CD4-positive, alpha-beta T cell (primary cell): ENCODE results near the gene SHC4. TPM values are rescaled to one million over a fixed set of nuclear protein-coding genes. Genes with fewer than 3 reads are reported as not detected.

Source experiments
- ATAC-seq: fragments of 200-7000 bp; cut with Tn5 transposase; one replicate; pipeline ENCODE4 v1.10.0; 2022; ENCODE audit warnings: mild to moderate bottlenecking; ENCODE audit not compliant: poor library complexity
- CTCF ChIA-PET: fragments of 350-600 bp; sonication (Branson Sonifier 250); formaldehyde crosslinking; loops from one replicate; lab custom pipeline; 2021; ENCODE audit warnings: antibody characterized with exemption, inconsistent platforms; lab: Charles Lee
- POLR2A ChIA-PET: fragments of 350-600 bp; sonication (Branson Sonifier 250); formaldehyde crosslinking; loops from one replicate; lab custom pipeline; 2021; ENCODE audit warnings: antibody characterized with exemption, inconsistent platforms; lab: Charles Lee
- DNase-seq, 14 experiments: peaks; one replicate each; pipeline ENCODE4 v3.0.0-alpha.2; 2013 to 2020; ENCODE audit warnings: mixed read lengths in 2 of 14
- H3K27ac ChIP-seq, 2 donors: one replicate each; pipeline versions ENCODE4 v1.5.1 to v1.7.0; 2013; ENCODE audit warnings: low read length in 2 of 2, low read depth in 1 of 2, mild to moderate bottlenecking in 1 of 2
- H3K27me3 ChIP-seq, 2 experiments: 1 replicate in 1 of 2; 2 replicates in 1 of 2; pipeline versions ENCODE4 v1.6.1 to v1.7.0; 2013; ENCODE audit warnings: low read length in 2 of 2, control low read depth in 1 of 2, mild to moderate bottlenecking in 1 of 2, moderate library complexity in 1 of 2; ENCODE audit not compliant: insufficient read depth in 2 of 2, control insufficient read depth in 1 of 2
- H3K36me3 ChIP-seq: one replicate; pipeline ENCODE4 v1.6.1; 2013; ENCODE audit warnings: low read length, control low read depth; ENCODE audit not compliant: insufficient read depth
- H3K4me1 ChIP-seq: one replicate; pipeline ENCODE4 v1.6.1; 2013; ENCODE audit warnings: low read length, control low read depth; ENCODE audit not compliant: insufficient read depth
- H3K4me3 ChIP-seq: one replicate; pipeline ENCODE4 v1.5.1; 2013; ENCODE audit warnings: mild to moderate bottlenecking, low read length, moderate library complexity
- H3K9me3 ChIP-seq, 2 experiments: 1 replicate in 1 of 2; 2 replicates in 1 of 2; pipeline versions ENCODE4 v1.6.1 to v1.7.0; 2013; ENCODE audit warnings: low read length in 2 of 2, mild to moderate bottlenecking in 2 of 2, control low read depth in 1 of 2, moderate library complexity in 1 of 2; ENCODE audit not compliant: control insufficient read depth in 1 of 2, insufficient read depth in 1 of 2
- H3K27ac Mint-ChIP-seq: one replicate; pipeline ENCODE4 v1.8.0; 2020; ENCODE audit warnings: mixed read lengths
- H3K27me3 Mint-ChIP-seq: one replicate; pipeline ENCODE4 v1.8.0; 2021; ENCODE audit warnings: mixed read lengths
- H3K36me3 Mint-ChIP-seq: one replicate; pipeline ENCODE4 v1.8.0; 2021; ENCODE audit warnings: low read depth, mixed read lengths
- H3K4me1 Mint-ChIP-seq: one replicate; pipeline ENCODE4 v1.8.0; 2021; ENCODE audit warnings: low read depth, mixed read lengths
- H3K4me3 Mint-ChIP-seq: one replicate; pipeline ENCODE4 v1.8.0; 2020; ENCODE audit warnings: mild to moderate bottlenecking, mixed read lengths
- H3K9me3 Mint-ChIP-seq: one replicate; pipeline ENCODE4 v1.8.0; 2020; ENCODE audit warnings: mixed read lengths
- CTCF ChIP-seq: fragments of 200-600 bp; IDR thresholded peaks from one replicate; pipeline ENCODE4 v1.8.0; 2022; ENCODE audit warnings: antibody characterized with exemption, mild to moderate bottlenecking
- intact Hi-C, 2 experiments: fragments of 100-400 bp; cut with DNase I in 1 of 2; cut with micrococcal nuclease in 1 of 2; formaldehyde crosslinking; loops; one replicate each; pipeline versions ENCODE4 v1.15.1 to v1.9.0; 2023 to 2025; cut with DNase I, micrococcal nuclease
- total RNA-seq, 174 experiments: library from RNA in 2 of 174; stranded (reverse) in 2 of 174; gene quantifications; one replicate each; pipeline ENCODE4 v1.2.3 and lab custom pipeline; 2021 to 2026

SHC4 gene
- total RNA-seq, 2 experiments from 2014 or later = not detected

GRCh38 chr15:48861813-48862431 lies 101.8 kb downstream of the SHC4 start:
- ChIA-PET POLR2A (interaction anchor here (1.0 to 1.4 kb wide), 4 partner anchors 16 to 1141 kb away, joined by 3 to 11 read pairs (median 3); partner anchors contain the start of genes CEP152, COPS2 and EID1), CTCF (interaction anchor here (0.6 to 1.8 kb wide), 20 partner anchors 9 to 1454 kb away, joined by 3 to 15 read pairs (median 4); partner anchors contain the start of genes CEP152, EID1, FGF7 and SHC4)
- H3K27me3 Mint-ChIP-seq = peaks cover 4% of the 10 kb centered on the region
- no peaks in the 10 kb centered on the region for H3K36me3 ChIP-seq
- H3K27ac Mint-ChIP-seq = no peak overlapping the region
- H3K27ac ChIP-seq = no peak overlapping the region
- peak; percentile 87 for TF ChIP-seq CTCF
- H3K9me3 Mint-ChIP-seq = no peaks in the 10 kb centered on the region
- no peaks in the 10 kb centered on the region for H3K4me1 ChIP-seq
- H3K27me3 ChIP-seq = no peaks in the 10 kb centered on the region
- H3K4me3 Mint-ChIP-seq = no peak overlapping the region
- H3K4me3 ChIP-seq = no peak overlapping the region
- H3K9me3 ChIP-seq = no peaks in the 10 kb centered on the region
- H3K4me1 Mint-ChIP-seq = no peaks in the 10 kb centered on the region
- intact Hi-C loops = loop anchor here (1.0 to 5.0 kb wide), 7 partner anchors 113 to 1455 kb away; partner anchors contain the start of gene FGF7 (in 1 of the 2)
- no peaks in the 10 kb centered on the region for H3K36me3 Mint-ChIP-seq
- ATAC-seq (peak; percentile 74), DNase-seq (peak in 10 of 14 experiments; percentile 7 to 82 (median 34))

- Mint-ChIP-seq H3K27ac (no peak overlapping the region), H3K9me3 (no peaks in the 10 kb centered on the region), H3K27me3 (no peaks in the 10 kb centered on the region), H3K4me1 (no peaks in the 10 kb centered on the region), H3K36me3 (no peaks in the 10 kb centered on the region), H3K4me3 (no peak overlapping the region)
- intact Hi-C loops = no loop called here
- H3K27me3 ChIP-seq = no peaks in the 10 kb centered on the region
- H3K27ac ChIP-seq = no peak overlapping the region
- no peaks in the 10 kb centered on the region for H3K4me1 ChIP-seq
- DNase-seq (no peak), ATAC-seq (no peak)
- no peak for TF ChIP-seq CTCF
- ChIA-PET CTCF (interaction anchor here (0.9 to 1.2 kb wide), 2 partner anchors 116 to 287 kb away, joined by 3 to 7 read pairs; no protein-coding TSS in a partner anchor), POLR2A (no interaction called here)
- no peaks in the 10 kb centered on the region for H3K9me3 ChIP-seq
- no peaks in the 10 kb centered on the region for H3K36me3 ChIP-seq
- no peak overlapping the region for H3K4me3 ChIP-seq
Observed at GRCh38 chr15:48859426-48859825, 104.3 kb downstream of the SHC4 start.

- CTCF ChIA-PET = interaction anchor here (0.5 to 1.4 kb wide), 3 partner anchors 12 to 287 kb away, joined by 3 to 5 read pairs (median 3); no protein-coding TSS in a partner anchor
- POLR2A ChIA-PET = no interaction called here
- H3K4me3 Mint-ChIP-seq = no peak overlapping the region
- no peaks in the 10 kb centered on the region for H3K4me1 Mint-ChIP-seq
- DNase-seq (no peak), ATAC-seq (no peak)
- H3K27ac ChIP-seq = no peak overlapping the region
- H3K9me3 Mint-ChIP-seq = no peaks in the 10 kb centered on the region
- no peaks in the 10 kb centered on the region for H3K27me3 Mint-ChIP-seq
- H3K4me3 ChIP-seq = no peak overlapping the region
- no peak overlapping the region for H3K27ac Mint-ChIP-seq
- no peaks in the 10 kb centered on the region for H3K9me3 ChIP-seq
- H3K36me3 Mint-ChIP-seq = no peaks in the 10 kb centered on the region
- no peaks in the 10 kb centered on the region for H3K36me3 ChIP-seq
- intact Hi-C loops = no loop called here
- no peaks in the 10 kb centered on the region for H3K27me3 ChIP-seq
- no peaks in the 10 kb centered on the region for H3K4me1 ChIP-seq
- no peak for TF ChIP-seq CTCF
Observed at GRCh38 chr15:48858401-48858800, 105.3 kb downstream of the SHC4 start.
